ENCODE measurements around the gene RAPSN. TPM values are rescaled to one million over a fixed set of nuclear protein-coding genes. Genes with fewer than 3 reads are reported as not detected.

Gene RAPSN
- total RNA-seq, 1 experiment from 2014 or later: not detected

DNA sequence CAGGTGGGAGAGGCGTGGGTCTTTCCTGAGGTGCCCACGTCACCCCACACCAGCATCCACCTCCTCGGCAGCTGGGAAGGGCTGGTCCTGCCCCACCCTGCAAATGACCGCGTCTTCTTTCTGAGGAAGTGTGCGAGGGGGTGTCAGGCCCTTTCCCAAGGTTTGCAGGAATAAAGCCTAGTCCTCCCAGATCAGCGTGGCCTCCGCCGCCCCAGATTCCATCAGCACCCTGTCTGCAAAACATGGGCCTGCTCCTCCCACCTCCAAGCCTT is 55.0 kb downstream of the RAPSN start:
- Histone ChIP-seq H3K79me2 (ENCODE audit: low read length) (no peaks in the 10 kb centered on the region), H3K27ac (ENCODE audit: low read length) (no peak overlapping the region), H3K9me3 (ENCODE audit: low read length) (no peaks in the 10 kb centered on the region), H3F3A (ENCODE audit: low read length, unreplicated experiment) (no peaks in the 10 kb centered on the region), H3K9ac (ENCODE audit: low read length) (no peak overlapping the region), H4K20me1 (ENCODE audit: low read length) (no peaks in the 10 kb centered on the region), H3K27me3 (ENCODE audit: low read length) (no peaks in the 10 kb centered on the region), H3K9me2 (replicated peaks; ENCODE audit: low read length) (no peaks in the 10 kb centered on the region), H3K36me3 (ENCODE audit: low read depth, low read length) (no peaks in the 10 kb centered on the region), H2AFZ (ENCODE audit: low read length) (no peak overlapping the region), H3K4me1 (ENCODE audit: insufficient read depth, low read length) (no peaks in the 10 kb centered on the region), H3K4me3 (ENCODE audit: low read length) (no peak overlapping the region), H3K4me2 (ENCODE audit: low read length) (no peak overlapping the region)
- intact Hi-C loops (cut with micrococcal nuclease): no loop called here
- no peak for DNase-seq
- TF ChIP-seq EZH2 (IDR thresholded peaks at IDR 0.05; ENCODE audit: low read length, unreplicated experiment): no peak
- no peak for TF ChIP-seq EZH2phosphoT487 (IDR thresholded peaks at IDR 0.05; ENCODE audit: borderline replicate concordance, low read length)
- TF ChIP-seq, protein P1, sequence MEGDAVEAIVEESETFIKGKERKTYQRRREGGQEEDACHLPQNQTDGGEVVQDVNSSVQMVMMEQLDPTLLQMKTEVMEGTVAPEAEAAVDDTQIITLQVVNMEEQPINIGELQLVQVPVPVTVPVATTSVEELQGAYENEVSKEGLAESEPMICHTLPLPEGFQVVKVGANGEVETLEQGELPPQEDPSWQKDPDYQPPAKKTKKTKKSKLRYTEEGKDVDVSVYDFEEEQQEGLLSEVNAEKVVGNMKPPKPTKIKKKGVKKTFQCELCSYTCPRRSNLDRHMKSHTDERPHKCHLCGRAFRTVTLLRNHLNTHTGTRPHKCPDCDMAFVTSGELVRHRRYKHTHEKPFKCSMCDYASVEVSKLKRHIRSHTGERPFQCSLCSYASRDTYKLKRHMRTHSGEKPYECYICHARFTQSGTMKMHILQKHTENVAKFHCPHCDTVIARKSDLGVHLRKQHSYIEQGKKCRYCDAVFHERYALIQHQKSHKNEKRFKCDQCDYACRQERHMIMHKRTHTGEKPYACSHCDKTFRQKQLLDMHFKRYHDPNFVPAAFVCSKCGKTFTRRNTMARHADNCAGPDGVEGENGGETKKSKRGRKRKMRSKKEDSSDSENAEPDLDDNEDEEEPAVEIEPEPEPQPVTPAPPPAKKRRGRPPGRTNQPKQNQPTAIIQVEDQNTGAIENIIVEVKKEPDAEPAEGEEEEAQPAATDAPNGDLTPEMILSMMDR (conservative IDR thresholded peaks at IDR 0.05; ENCODE audit: low read depth, low read length): no peak
- CTCF ChIA-PET: no interaction called here
- no TSS peak for BruUV-seq (replicated peaks)
- POLR2A ChIA-PET (ENCODE audit: unreplicated experiment): no interaction called here
- no peak for ATAC-seq

DNA sequence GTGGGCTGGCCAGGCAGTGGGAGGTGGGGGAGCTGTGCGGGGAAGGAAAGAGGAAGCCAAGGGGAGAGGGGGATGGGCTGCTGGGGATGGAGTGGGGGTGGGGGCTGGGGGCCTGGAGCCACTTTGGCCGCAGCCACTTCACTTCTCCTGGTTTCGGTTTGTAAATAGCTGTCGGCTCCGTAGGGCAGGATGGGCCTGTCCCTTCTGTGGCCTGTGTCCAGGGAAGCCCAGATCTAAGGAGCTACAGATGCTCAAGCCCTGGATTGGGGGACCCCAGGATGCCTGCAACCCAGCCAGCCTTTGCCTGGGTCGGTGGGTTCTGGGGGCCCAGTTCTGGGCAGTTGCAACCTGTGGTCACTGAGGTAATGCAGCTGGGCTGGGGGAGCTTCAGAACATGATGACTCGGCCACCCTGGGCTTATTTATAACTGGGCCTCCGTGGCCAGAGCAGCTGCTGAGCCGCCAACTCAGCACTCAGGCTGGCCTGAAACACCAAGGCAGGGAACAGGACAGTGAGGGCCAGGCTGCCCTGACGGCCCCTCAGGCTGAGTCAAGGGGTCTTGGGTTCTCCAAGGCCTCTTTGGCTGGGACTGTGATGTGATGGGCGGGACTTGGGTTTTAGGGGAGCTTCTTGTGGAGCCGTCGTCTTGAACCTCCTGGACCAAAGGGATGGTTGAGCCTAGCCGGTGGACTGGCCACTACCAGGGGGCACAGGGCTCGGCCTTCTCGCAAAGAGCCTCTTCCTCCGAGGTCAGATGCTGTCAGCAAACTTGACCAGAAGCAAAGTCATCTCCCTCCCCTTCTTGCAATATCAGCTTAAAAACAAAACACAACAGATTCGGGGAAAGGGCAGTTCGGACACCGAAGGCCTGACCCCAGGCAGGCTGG is 55.5 kb downstream of the RAPSN start:
- no peak for DNase-seq
- Histone ChIP-seq H3K4me1 (ENCODE audit: insufficient read depth, low read length) (no peaks in the 10 kb centered on the region), H3K9me3 (ENCODE audit: low read length) (no peaks in the 10 kb centered on the region), H3K9me2 (replicated peaks; ENCODE audit: low read length) (no peaks in the 10 kb centered on the region), H3K79me2 (ENCODE audit: low read length) (no peaks in the 10 kb centered on the region), H3K27me3 (ENCODE audit: low read length) (no peaks in the 10 kb centered on the region), H4K20me1 (ENCODE audit: low read length) (no peaks in the 10 kb centered on the region), H3K4me2 (ENCODE audit: low read length) (no peak overlapping the region), H3K27ac (ENCODE audit: low read length) (no peak overlapping the region), H3F3A (ENCODE audit: low read length, unreplicated experiment) (no peaks in the 10 kb centered on the region), H3K4me3 (ENCODE audit: low read length) (no peak overlapping the region), H3K9ac (ENCODE audit: low read length) (no peak overlapping the region), H2AFZ (ENCODE audit: low read length) (no peak overlapping the region), H3K36me3 (ENCODE audit: low read depth, low read length) (no peaks in the 10 kb centered on the region)
- POLR2A ChIA-PET (ENCODE audit: unreplicated experiment): no interaction called here
- BruUV-seq (replicated peaks): no TSS peak
- TF ChIP-seq EZH2 (IDR thresholded peaks at IDR 0.05; ENCODE audit: low read length, unreplicated experiment) (no peak), EZH2phosphoT487 (IDR thresholded peaks at IDR 0.05; ENCODE audit: borderline replicate concordance, low read length) (no peak)
- no peak for ATAC-seq
- CTCF ChIA-PET: no interaction called here
- intact Hi-C loops (cut with micrococcal nuclease): no loop called here

DNA sequence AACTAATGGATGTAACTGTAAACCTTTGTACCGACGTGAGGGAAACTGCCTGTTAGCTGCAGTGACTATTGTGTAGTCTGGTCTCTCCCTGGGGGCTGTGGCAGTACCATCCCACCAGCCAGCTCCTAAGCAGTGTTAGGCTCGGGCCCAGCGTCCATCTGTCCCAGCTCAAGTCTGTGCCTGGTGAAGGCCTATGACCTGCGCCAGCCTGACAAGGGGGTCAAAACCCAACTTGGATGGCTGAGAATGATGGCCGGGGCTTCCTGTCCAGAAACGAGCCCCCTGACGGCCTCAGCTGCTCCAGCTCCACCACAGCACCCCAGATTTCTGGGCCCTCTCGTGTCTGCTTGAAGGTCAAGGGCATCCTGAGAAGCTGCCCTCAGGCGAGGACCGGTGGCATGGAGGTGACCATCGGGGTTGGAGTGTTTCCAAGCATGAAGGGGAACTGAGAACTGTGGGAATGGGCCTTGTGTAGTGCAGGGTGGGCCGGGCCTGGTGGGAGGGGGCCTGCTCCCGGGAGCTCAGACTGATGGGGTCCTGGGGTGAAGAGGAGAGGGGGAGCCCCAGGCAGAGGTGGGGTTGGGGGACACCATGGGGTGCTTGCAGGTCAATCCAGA is 56.3 kb downstream of the RAPSN start:
- ChIA-PET CTCF (no interaction called here), POLR2A (ENCODE audit: unreplicated experiment) (interaction anchor here (0.6 kb wide), 1 partner anchor 23 kb away, joined by 8 read pairs; no protein-coding TSS in a partner anchor)
- ATAC-seq (no peak), DNase-seq (no peak)
- Histone ChIP-seq H4K20me1 (ENCODE audit: low read length) (no peaks in the 10 kb centered on the region), H3K9me3 (ENCODE audit: low read length) (no peaks in the 10 kb centered on the region), H3K4me3 (ENCODE audit: low read length) (no peak overlapping the region), H3K27me3 (ENCODE audit: low read length) (no peaks in the 10 kb centered on the region), H3K9ac (ENCODE audit: low read length) (no peak overlapping the region), H3K27ac (ENCODE audit: low read length) (no peak overlapping the region), H3K4me1 (ENCODE audit: insufficient read depth, low read length) (no peaks in the 10 kb centered on the region), H3K9me2 (replicated peaks; ENCODE audit: low read length) (no peaks in the 10 kb centered on the region), H2AFZ (ENCODE audit: low read length) (no peak overlapping the region), H3F3A (ENCODE audit: low read length, unreplicated experiment) (no peaks in the 10 kb centered on the region), H3K36me3 (ENCODE audit: low read depth, low read length) (no peaks in the 10 kb centered on the region), H3K79me2 (ENCODE audit: low read length) (no peaks in the 10 kb centered on the region), H3K4me2 (ENCODE audit: low read length) (no peak overlapping the region)
- TF ChIP-seq EZH2phosphoT487 (IDR thresholded peaks at IDR 0.05; ENCODE audit: borderline replicate concordance, low read length) (no peak), EZH2 (IDR thresholded peaks at IDR 0.05; ENCODE audit: low read length, unreplicated experiment) (no peak)
- TF ChIP-seq, protein P1 (conservative IDR thresholded peaks at IDR 0.05; ENCODE audit: low read depth, low read length): no peak
- no TSS peak for BruUV-seq (replicated peaks)
- intact Hi-C loops (cut with micrococcal nuclease): no loop called here
